SK-N-MC (cell line): ENCODE data around the gene CRTAP.

Experiments
- EZH2 ChIP-seq: fragments of 200-600 bp; sonication (generic); IDR thresholded peaks from one replicate; pipeline ENCODE4 v1.6.1; 2017; ENCODE audit warnings: antibody characterized with exemption
- FOXP2 ChIP-seq: optimal IDR thresholded peaks from 2 replicates; pipeline ENCODE3; 2011; ENCODE audit warnings: mild to moderate bottlenecking, moderate library complexity; ENCODE audit not compliant: insufficient read depth; ENCODE audit errors: extremely low read length, control extremely low read depth
- POLR2AphosphoS5 ChIP-seq: IDR thresholded peaks from 2 replicates; pipeline ENCODE4 v1.6.1; 2012; ENCODE audit warnings: mild to moderate bottlenecking, low read depth, low read length, borderline replicate concordance

GRCh38 chr3:33092496-33093254, 21.1 kb upstream of the CRTAP start:
- TF ChIP-seq POLR2AphosphoS5: no peak
- TF ChIP-seq EZH2: no peak
- no peak for TF ChIP-seq FOXP2
